ENCODE results near the gene GJD3.

- no peak for TF ChIP-seq CTCF (IDR thresholded peaks at IDR 0.05)
- no peak for TF ChIP-seq POLR2A (IDR thresholded peaks at IDR 0.05)
Measured at GRCh38 chr17:40323391-40324381, 40.9 kb downstream of the GJD3 start.
